Measurements from ENCODE around the gene UBALD2.

- TF ChIP-seq CTCF (IDR thresholded peaks at IDR 0.05; ENCODE audit: low read length) (no peak), EZH2 (optimal IDR thresholded peaks at IDR 0.05; ENCODE audit: low read depth, low read length) (no peak)
Measured at GRCh38 chr17:76235883-76236282, 29.3 kb upstream of the UBALD2 start.
